ENCODE results near the gene SPRTN.

GRCh38 chr1:231324660-231325059 is 13.4 kb upstream of the SPRTN start:
- TF ChIP-seq, protein P1, sequence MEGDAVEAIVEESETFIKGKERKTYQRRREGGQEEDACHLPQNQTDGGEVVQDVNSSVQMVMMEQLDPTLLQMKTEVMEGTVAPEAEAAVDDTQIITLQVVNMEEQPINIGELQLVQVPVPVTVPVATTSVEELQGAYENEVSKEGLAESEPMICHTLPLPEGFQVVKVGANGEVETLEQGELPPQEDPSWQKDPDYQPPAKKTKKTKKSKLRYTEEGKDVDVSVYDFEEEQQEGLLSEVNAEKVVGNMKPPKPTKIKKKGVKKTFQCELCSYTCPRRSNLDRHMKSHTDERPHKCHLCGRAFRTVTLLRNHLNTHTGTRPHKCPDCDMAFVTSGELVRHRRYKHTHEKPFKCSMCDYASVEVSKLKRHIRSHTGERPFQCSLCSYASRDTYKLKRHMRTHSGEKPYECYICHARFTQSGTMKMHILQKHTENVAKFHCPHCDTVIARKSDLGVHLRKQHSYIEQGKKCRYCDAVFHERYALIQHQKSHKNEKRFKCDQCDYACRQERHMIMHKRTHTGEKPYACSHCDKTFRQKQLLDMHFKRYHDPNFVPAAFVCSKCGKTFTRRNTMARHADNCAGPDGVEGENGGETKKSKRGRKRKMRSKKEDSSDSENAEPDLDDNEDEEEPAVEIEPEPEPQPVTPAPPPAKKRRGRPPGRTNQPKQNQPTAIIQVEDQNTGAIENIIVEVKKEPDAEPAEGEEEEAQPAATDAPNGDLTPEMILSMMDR (IDR thresholded peaks at IDR 0.05), result no peak
- no peak for TF ChIP-seq EZH2 (IDR thresholded peaks at IDR 0.05; ENCODE audit: borderline replicate concordance, insufficient read depth, low read depth, low read length, poor library complexity, severe bottlenecking)
